ENCODE results near the gene ZSWIM4.

ZSWIM4 gene

DNA sequence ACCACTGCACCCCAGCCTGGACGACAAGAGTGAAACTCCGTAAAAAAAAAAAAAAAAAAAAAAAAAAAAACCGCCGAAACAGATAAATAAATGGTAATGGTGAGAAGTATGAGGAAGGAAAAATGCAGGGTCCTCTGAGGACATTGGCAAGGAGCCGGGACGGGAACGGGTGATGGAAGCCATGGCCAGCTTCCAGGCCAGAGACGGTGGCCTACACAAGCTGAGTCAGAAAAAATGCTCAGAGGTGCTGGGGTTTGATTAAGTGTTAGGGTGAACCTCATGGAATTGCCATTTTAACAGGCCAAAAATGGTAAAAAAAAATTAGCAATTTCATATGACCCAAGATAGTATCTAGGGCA, 866 bp upstream of the ZSWIM4 start:
- H3K27ac ChIP-seq (ENCODE audit: low read length) = no peak overlapping the region
- peak overlapping the region; percentile 66 for H3K9ac ChIP-seq (ENCODE audit: low read length)
- H3K79me2 ChIP-seq (ENCODE audit: low read length) = peaks cover 26% of the 10 kb centered on the region
- peak overlapping the region; percentile 84 for H3K4me2 ChIP-seq (ENCODE audit: low read length)
- H3K9me3 ChIP-seq (ENCODE audit: insufficient read depth, low read length) = no peaks in the 10 kb centered on the region
- H3K4me3 ChIP-seq (ENCODE audit: low read length) = peak overlapping the region; percentile 77
- TF ChIP-seq CTCF (IDR thresholded peaks at IDR 0.05; ENCODE audit: low read depth, low read length) (no peak), EZH2phosphoT487 (IDR thresholded peaks at IDR 0.05; ENCODE audit: low read depth) (no peak)
- peak overlapping the region; percentile 60 for H2AFZ ChIP-seq (ENCODE audit: low read depth, low read length)
- no peaks in the 10 kb centered on the region for H4K20me1 ChIP-seq (ENCODE audit: insufficient read depth, low read length)
- no peaks in the 10 kb centered on the region for H3K36me3 ChIP-seq (replicated peaks; ENCODE audit: low read depth, low read length)
- no peaks in the 10 kb centered on the region for H3K27me3 ChIP-seq (ENCODE audit: low read depth, low read length)
- H3K4me1 ChIP-seq (ENCODE audit: low read length) = peaks cover 20% of the 10 kb centered on the region

DNA sequence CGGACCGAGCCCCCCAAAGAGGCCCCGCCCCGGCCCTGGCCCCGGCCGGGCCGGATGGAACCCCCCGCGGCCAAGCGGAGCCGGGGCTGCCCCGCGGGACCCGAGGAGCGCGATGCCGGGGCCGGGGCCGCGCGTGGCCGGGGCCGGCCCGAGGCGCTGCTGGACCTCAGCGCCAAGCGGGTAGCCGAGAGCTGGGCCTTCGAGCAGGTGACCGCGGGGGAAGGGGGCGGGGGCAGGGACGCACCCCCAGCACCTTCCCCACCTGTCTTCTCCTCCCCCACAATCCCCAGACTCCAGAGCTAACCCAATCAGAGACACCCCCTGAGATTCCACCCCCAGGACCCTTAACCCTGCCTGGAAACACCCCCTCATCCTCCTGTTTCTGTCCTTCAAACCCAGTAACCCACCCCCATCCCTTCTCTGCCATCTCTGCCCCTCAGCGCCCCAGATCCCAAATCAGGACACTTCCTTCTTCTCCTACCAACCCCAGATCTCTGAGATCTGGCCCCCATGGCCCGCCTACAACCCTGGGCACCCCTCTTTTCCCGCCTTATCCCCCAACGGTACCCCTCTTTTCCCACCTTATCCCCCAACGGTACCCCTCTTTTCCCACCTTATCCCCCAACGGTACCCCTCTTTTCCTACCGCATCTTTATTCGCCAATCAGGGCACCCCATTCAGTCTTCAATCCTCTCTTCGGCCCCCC, 505 bp downstream of the ZSWIM4 start:
- H3K27ac ChIP-seq (ENCODE audit: low read length) = peak overlapping the region; percentile 74
- peaks cover 26% of the 10 kb centered on the region for H3K79me2 ChIP-seq (ENCODE audit: low read length)
- H3K9ac ChIP-seq (ENCODE audit: low read length) = peak overlapping the region; percentile 98
- H3K4me2 ChIP-seq (ENCODE audit: low read length) = peak overlapping the region; percentile 94
- H3K4me1 ChIP-seq (ENCODE audit: low read length) = peaks cover 20% of the 10 kb centered on the region
- H4K20me1 ChIP-seq (ENCODE audit: insufficient read depth, low read length) = no peaks in the 10 kb centered on the region
- peak overlapping the region; percentile 91 for H3K4me3 ChIP-seq (ENCODE audit: low read length)
- H2AFZ ChIP-seq (ENCODE audit: low read depth, low read length) = peak overlapping the region; percentile 71
- no peaks in the 10 kb centered on the region for H3K9me3 ChIP-seq (ENCODE audit: insufficient read depth, low read length)
- H3K27me3 ChIP-seq (ENCODE audit: low read depth, low read length) = no peaks in the 10 kb centered on the region
- TF ChIP-seq CTCF (IDR thresholded peaks at IDR 0.05; ENCODE audit: low read depth, low read length) = no peak
- TF ChIP-seq EZH2phosphoT487 (IDR thresholded peaks at IDR 0.05; ENCODE audit: low read depth) = no peak
- H3K36me3 ChIP-seq (replicated peaks; ENCODE audit: low read depth, low read length) = peaks cover 6% of the 10 kb centered on the region

- Histone ChIP-seq H3K27ac (ENCODE audit: low read length) (peak overlapping the region; percentile 74), H3K9me3 (ENCODE audit: insufficient read depth, low read length) (no peaks in the 10 kb centered on the region), H3K27me3 (ENCODE audit: low read depth, low read length) (no peaks in the 10 kb centered on the region), H3K4me1 (ENCODE audit: low read length) (peaks cover 20% of the 10 kb centered on the region), H3K79me2 (ENCODE audit: low read length) (peaks cover 26% of the 10 kb centered on the region), H3K4me3 (ENCODE audit: low read length) (peak overlapping the region; percentile 91), H3K9ac (ENCODE audit: low read length) (peak overlapping the region; percentile 98), H4K20me1 (ENCODE audit: insufficient read depth, low read length) (no peaks in the 10 kb centered on the region), H3K4me2 (ENCODE audit: low read length) (peak overlapping the region; percentile 94), H3K36me3 (replicated peaks; ENCODE audit: low read depth, low read length) (peaks cover 12% of the 10 kb centered on the region), H2AFZ (ENCODE audit: low read depth, low read length) (no peak overlapping the region)
- peak; percentile 9; the same call in 1 of the 2 replicates for TF ChIP-seq CTCF (IDR thresholded peaks at IDR 0.05; ENCODE audit: low read depth, low read length)
- TF ChIP-seq EZH2phosphoT487 (IDR thresholded peaks at IDR 0.05; ENCODE audit: low read depth) = no peak
Measured at GRCh38 chr19:13796301-13797057, 1.2 kb downstream of the ZSWIM4 start.

DNA sequence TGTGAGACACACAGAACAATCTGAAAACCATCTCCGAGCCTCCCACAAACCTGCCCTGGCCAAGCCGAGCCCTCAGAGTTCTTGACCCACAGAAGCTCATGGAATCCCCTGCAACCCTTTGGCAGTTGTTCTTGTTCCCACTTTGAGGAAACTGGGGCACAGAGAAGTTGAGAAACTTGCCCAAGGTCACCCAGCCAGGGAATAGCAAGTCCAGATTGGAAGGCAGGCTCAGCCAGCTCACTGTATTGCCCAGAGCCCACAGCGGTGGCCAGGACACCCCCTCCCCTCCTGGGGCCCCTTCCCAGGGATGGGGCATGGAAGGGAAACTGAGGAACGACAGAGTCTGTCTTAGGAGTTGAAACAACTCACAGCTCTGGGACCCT, 1.8 kb downstream of the ZSWIM4 start:
- peaks cover 12% of the 10 kb centered on the region for H3K36me3 ChIP-seq (replicated peaks; ENCODE audit: low read depth, low read length)
- H3K79me2 ChIP-seq (ENCODE audit: low read length) = peaks cover 26% of the 10 kb centered on the region
- TF ChIP-seq CTCF (IDR thresholded peaks at IDR 0.05; ENCODE audit: low read depth, low read length) (no peak), EZH2phosphoT487 (IDR thresholded peaks at IDR 0.05; ENCODE audit: low read depth) (no peak)
- no peaks in the 10 kb centered on the region for H4K20me1 ChIP-seq (ENCODE audit: insufficient read depth, low read length)
- H3K4me3 ChIP-seq (ENCODE audit: low read length) = peak overlapping the region; percentile 91
- peak overlapping the region; percentile 94 for H3K4me2 ChIP-seq (ENCODE audit: low read length)
- peak overlapping the region; percentile 74 for H3K27ac ChIP-seq (ENCODE audit: low read length)
- H3K4me1 ChIP-seq (ENCODE audit: low read length) = peaks cover 20% of the 10 kb centered on the region
- no peaks in the 10 kb centered on the region for H3K27me3 ChIP-seq (ENCODE audit: low read depth, low read length)
- H3K9me3 ChIP-seq (ENCODE audit: insufficient read depth, low read length) = no peaks in the 10 kb centered on the region
- no peak overlapping the region for H2AFZ ChIP-seq (ENCODE audit: low read depth, low read length)
- peak overlapping the region; percentile 98 for H3K9ac ChIP-seq (ENCODE audit: low read length)
